Body of pancreas (tissue), 4 donors: ENCODE measurements around the gene CCND3.

ENCODE experiments used
- CTCF ChIP-seq, 7 experiments: fragments of 450-650 bp in 4 of 7; fragments of 200-600 bp in 3 of 7; sonication (generic) in 3 of 7; IDR thresholded peaks; one replicate each; pipeline ENCODE4 v1.5.1; 2016 to 2019; ENCODE audit warnings: antibody characterized with exemption in 7 of 7
- POLR2A ChIP-seq, 3 donors: fragments of 450-650 bp; IDR thresholded peaks; one replicate each; pipeline ENCODE4 v1.6.1; 2016; ENCODE audit warnings: antibody characterized with exemption in 3 of 3, mild to moderate bottlenecking in 2 of 3

DNA sequence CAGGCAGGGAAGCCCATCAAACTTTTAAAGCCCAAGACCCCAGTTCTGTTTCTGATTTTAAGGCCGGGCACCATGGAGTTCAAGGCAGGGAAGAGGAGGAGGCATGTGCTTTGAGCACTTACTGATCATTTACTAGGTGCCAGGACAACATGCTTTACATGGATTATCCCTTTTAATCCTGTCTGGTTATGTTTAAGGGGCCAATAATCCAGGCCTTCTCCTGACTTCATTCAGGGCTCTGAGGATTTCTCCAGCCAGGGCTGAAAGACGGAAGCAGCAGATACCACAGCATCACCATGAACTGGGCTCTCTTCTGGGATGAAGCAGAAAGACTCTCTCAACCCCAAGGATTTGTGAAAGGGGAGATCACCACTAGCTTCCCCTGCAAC lies 4.1 kb downstream of the CCND3 start:
- TF ChIP-seq CTCF (IDR thresholded peaks at IDR 0.05), result no peak
- no peak for TF ChIP-seq POLR2A (IDR thresholded peaks at IDR 0.05)
